ENCODE measurements around the gene RRP1. TPM values are rescaled to one million over a fixed set of nuclear protein-coding genes. Genes with fewer than 3 reads are reported as not detected.

RRP1 gene
- total RNA-seq, 1 donor from 2014 or later: 30.9 TPM

- Mint-ChIP-seq H3K27ac (no peak overlapping the region), H3K4me1 (ENCODE audit: low read depth) (peaks cover 6% of the 10 kb centered on the region), H3K27me3 (no peaks in the 10 kb centered on the region), H3K9me3 (ENCODE audit: low read depth) (no peaks in the 10 kb centered on the region), H3K4me3 (ENCODE audit: low read depth) (no peak overlapping the region), H3K36me3 (ENCODE audit: insufficient read depth) (peaks cover 12% of the 10 kb centered on the region)
- DNase-seq (ENCODE audit: low spot score, unreplicated experiment): no peak
- TF ChIP-seq, protein P1, sequence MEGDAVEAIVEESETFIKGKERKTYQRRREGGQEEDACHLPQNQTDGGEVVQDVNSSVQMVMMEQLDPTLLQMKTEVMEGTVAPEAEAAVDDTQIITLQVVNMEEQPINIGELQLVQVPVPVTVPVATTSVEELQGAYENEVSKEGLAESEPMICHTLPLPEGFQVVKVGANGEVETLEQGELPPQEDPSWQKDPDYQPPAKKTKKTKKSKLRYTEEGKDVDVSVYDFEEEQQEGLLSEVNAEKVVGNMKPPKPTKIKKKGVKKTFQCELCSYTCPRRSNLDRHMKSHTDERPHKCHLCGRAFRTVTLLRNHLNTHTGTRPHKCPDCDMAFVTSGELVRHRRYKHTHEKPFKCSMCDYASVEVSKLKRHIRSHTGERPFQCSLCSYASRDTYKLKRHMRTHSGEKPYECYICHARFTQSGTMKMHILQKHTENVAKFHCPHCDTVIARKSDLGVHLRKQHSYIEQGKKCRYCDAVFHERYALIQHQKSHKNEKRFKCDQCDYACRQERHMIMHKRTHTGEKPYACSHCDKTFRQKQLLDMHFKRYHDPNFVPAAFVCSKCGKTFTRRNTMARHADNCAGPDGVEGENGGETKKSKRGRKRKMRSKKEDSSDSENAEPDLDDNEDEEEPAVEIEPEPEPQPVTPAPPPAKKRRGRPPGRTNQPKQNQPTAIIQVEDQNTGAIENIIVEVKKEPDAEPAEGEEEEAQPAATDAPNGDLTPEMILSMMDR (IDR thresholded peaks at IDR 0.05; ENCODE audit: unreplicated experiment): no peak
Observed at GRCh38 chr21:43794857-43795256, 5.5 kb downstream of the RRP1 start.

- no peak for DNase-seq (ENCODE audit: low spot score, unreplicated experiment)
- Mint-ChIP-seq H3K4me1 (ENCODE audit: low read depth) (no peaks in the 10 kb centered on the region), H3K4me3 (ENCODE audit: low read depth) (no peak overlapping the region), H3K36me3 (ENCODE audit: insufficient read depth) (peaks cover 12% of the 10 kb centered on the region), H3K9me3 (ENCODE audit: low read depth) (no peaks in the 10 kb centered on the region), H3K27me3 (no peaks in the 10 kb centered on the region), H3K27ac (no peak overlapping the region)
- TF ChIP-seq, protein P1 (IDR thresholded peaks at IDR 0.05; ENCODE audit: unreplicated experiment): no peak
Observed at GRCh38 chr21:43797415-43797814, 8.0 kb downstream of the RRP1 start.

GRCh38 chr21:43797925-43798715, 8.7 kb downstream of the RRP1 start:
- H3K27ac Mint-ChIP-seq: no peak overlapping the region
- no peaks in the 10 kb centered on the region for H3K4me1 Mint-ChIP-seq (ENCODE audit: low read depth)
- H3K36me3 Mint-ChIP-seq (ENCODE audit: insufficient read depth): peaks cover 14% of the 10 kb centered on the region
- DNase-seq (ENCODE audit: low spot score, unreplicated experiment): no peak
- H3K27me3 Mint-ChIP-seq: no peaks in the 10 kb centered on the region
- no peak overlapping the region for H3K4me3 Mint-ChIP-seq (ENCODE audit: low read depth)
- TF ChIP-seq, protein P1 (IDR thresholded peaks at IDR 0.05; ENCODE audit: unreplicated experiment): no peak
- H3K9me3 Mint-ChIP-seq (ENCODE audit: low read depth): no peaks in the 10 kb centered on the region

DNA sequence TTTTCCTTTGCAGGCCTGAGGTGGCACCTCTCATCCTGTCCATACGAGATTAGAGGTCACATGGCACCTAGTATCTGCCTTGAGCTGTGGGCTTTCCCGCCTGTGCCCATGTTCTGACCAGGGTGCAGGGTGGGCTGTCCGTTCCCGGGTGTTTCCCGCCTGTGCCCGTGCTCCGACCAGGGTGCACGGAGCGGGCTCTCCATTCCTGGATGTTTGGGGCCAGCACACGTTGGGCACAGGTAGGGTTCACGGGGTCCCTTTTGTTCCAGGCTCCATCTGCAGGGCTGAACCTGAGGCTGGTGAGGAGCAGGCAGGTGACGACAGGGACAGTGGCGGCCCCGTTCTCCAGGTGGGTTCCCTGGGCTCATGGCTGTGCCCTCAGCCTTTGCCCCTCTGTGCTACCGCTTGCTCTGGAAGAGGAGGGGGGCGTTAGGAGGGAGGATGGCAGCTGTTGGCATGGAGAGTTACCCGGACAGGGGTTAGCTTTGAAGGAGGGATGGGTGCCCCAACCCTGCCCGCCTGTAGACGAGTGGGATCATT, 10.0 kb downstream of the RRP1 start:
- no peaks in the 10 kb centered on the region for H3K9me3 Mint-ChIP-seq (ENCODE audit: low read depth)
- H3K36me3 Mint-ChIP-seq (ENCODE audit: insufficient read depth): peaks cover 15% of the 10 kb centered on the region
- DNase-seq (ENCODE audit: low spot score, unreplicated experiment): no peak
- TF ChIP-seq, protein P1 (IDR thresholded peaks at IDR 0.05; ENCODE audit: unreplicated experiment): no peak
- no peaks in the 10 kb centered on the region for H3K27me3 Mint-ChIP-seq
- H3K4me1 Mint-ChIP-seq (ENCODE audit: low read depth): no peaks in the 10 kb centered on the region
- H3K27ac Mint-ChIP-seq: no peak overlapping the region
- H3K4me3 Mint-ChIP-seq (ENCODE audit: low read depth): no peak overlapping the region

- DNase-seq (ENCODE audit: low spot score, unreplicated experiment): no peak
- no peaks in the 10 kb centered on the region for H3K9me3 Mint-ChIP-seq (ENCODE audit: low read depth)
- TF ChIP-seq, protein P1 (IDR thresholded peaks at IDR 0.05; ENCODE audit: unreplicated experiment): no peak
- no peaks in the 10 kb centered on the region for H3K27me3 Mint-ChIP-seq
- no peak overlapping the region for H3K4me3 Mint-ChIP-seq (ENCODE audit: low read depth)
- no peak overlapping the region for H3K27ac Mint-ChIP-seq
- no peaks in the 10 kb centered on the region for H3K4me1 Mint-ChIP-seq (ENCODE audit: low read depth)
- peaks cover 13% of the 10 kb centered on the region for H3K36me3 Mint-ChIP-seq (ENCODE audit: insufficient read depth)
Observed at GRCh38 chr21:43800124-43800523, 10.7 kb downstream of the RRP1 start.
